ENCODE measurements around the gene HAUS1.

- TF ChIP-seq CTCF (IDR thresholded peaks at IDR 0.05) (no peak), POLR2A (IDR thresholded peaks at IDR 0.05) (no peak)
Observed at GRCh38 chr18:46069524-46069923, 34.7 kb upstream of the HAUS1 start.
